MM.1S (cell line): ENCODE measurements around the gene PKHD1.

ENCODE experiments used
- EZH2phosphoT487 ChIP-seq: fragments of 300-600 bp; sonication (generic); IDR thresholded peaks from 2 replicates; pipeline ENCODE4 v1.6.1; 2018; ENCODE audit warnings: antibody characterized with exemption, low read length
- TF ChIP-seq, protein P1 (sequence below): fragments of 300-600 bp; sonication (generic); IDR thresholded peaks from 2 replicates; pipeline ENCODE4 v1.5.1; 2016; ENCODE audit warnings: antibody characterized with exemption, low read length, mixed read lengths

DNA sequence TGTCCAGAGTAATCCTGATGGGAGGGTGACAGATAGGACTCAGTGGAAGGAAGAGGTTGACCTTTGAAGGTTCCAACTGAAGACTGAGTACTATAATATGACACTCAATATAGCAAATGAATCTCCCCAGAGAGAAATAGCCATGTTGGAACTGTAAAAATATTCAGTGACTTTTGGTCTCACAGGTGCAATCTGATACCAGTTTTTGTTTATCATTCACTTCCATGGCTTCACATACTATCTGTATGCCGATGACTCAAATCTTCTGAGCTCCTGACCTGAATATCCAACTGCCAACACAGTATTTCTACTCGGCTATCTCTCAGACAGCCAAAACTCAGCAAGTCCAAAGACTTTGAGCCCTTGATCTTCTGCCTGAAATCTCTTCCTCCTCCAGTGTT, 21.8 kb upstream of the PKHD1 start:
- TF ChIP-seq, protein P1, sequence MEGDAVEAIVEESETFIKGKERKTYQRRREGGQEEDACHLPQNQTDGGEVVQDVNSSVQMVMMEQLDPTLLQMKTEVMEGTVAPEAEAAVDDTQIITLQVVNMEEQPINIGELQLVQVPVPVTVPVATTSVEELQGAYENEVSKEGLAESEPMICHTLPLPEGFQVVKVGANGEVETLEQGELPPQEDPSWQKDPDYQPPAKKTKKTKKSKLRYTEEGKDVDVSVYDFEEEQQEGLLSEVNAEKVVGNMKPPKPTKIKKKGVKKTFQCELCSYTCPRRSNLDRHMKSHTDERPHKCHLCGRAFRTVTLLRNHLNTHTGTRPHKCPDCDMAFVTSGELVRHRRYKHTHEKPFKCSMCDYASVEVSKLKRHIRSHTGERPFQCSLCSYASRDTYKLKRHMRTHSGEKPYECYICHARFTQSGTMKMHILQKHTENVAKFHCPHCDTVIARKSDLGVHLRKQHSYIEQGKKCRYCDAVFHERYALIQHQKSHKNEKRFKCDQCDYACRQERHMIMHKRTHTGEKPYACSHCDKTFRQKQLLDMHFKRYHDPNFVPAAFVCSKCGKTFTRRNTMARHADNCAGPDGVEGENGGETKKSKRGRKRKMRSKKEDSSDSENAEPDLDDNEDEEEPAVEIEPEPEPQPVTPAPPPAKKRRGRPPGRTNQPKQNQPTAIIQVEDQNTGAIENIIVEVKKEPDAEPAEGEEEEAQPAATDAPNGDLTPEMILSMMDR, result no peak
- no peak for TF ChIP-seq EZH2phosphoT487
